H1 (cell line): ENCODE data around the gene DNAJC11.

Experiments
- ASH2L ChIP-seq: fragments of 200-600, 300-600 bp; sonication (generic); IDR thresholded peaks from one replicate; pipeline ENCODE4 v1.7.1; 2017; ENCODE audit warnings: low read length
- BRCA1 ChIP-seq: IDR thresholded peaks from 2 replicates; pipeline ENCODE4 v1.6.1; 2012; ENCODE audit warnings: low read depth, low read length, improper control_type of control experiment
- CHD2 ChIP-seq: IDR thresholded peaks from 2 replicates; pipeline ENCODE4 v1.6.1; 2012; ENCODE audit warnings: low read length, improper control_type of control experiment
- EP300 ChIP-seq, 2 experiments: IDR thresholded peaks; 1 replicate in 1 of 2; 2 replicates in 1 of 2; pipeline ENCODE4 v1.6.1; 2011 to 2012; ENCODE audit warnings: low read depth in 2 of 2, low read length in 2 of 2, mild to moderate bottlenecking in 2 of 2, borderline replicate concordance in 1 of 2, inconsistent platforms in 1 of 2, moderate library complexity in 1 of 2
- EZH2 ChIP-seq: fragments of 200-600 bp; sonication (generic); IDR thresholded peaks from 2 replicates; pipeline ENCODE4 v1.7.1; 2012; ENCODE audit warnings: low read depth, mild to moderate bottlenecking, moderate library complexity, low read length, inconsistent platforms; ENCODE audit not compliant: severe bottlenecking
- HDAC2 ChIP-seq, 2 experiments: fragments of 300-600 bp in 1 of 2; sonication (generic) in 1 of 2; IDR thresholded peaks; 2 replicates each; pipeline ENCODE4 v1.6.1; 2011 to 2012; ENCODE audit warnings: low read depth in 2 of 2, low read length in 2 of 2, mild to moderate bottlenecking in 2 of 2, moderate library complexity in 2 of 2, borderline replicate concordance in 1 of 2, inconsistent platforms in 1 of 2
- NRF1 ChIP-seq: IDR thresholded peaks from 2 replicates; pipeline ENCODE4 v1.6.1; 2011; ENCODE audit warnings: mild to moderate bottlenecking, low read depth, low read length, improper control_type of control experiment
- PHF8 ChIP-seq: fragments of 200-600 bp; sonication (generic); conservative IDR thresholded peaks from 2 replicates; pipeline ENCODE4 v1.7.1; 2012; ENCODE audit warnings: low read depth, mild to moderate bottlenecking, inconsistent platforms, low read length, moderate library complexity
- RFX5 ChIP-seq: IDR thresholded peaks from 2 replicates; pipeline ENCODE4 v1.6.1; 2011; ENCODE audit warnings: low read depth, low read length, improper control_type of control experiment, borderline replicate concordance
- TCF12 ChIP-seq: IDR thresholded peaks from 2 replicates; pipeline ENCODE4 v1.6.1; 2011; ENCODE audit warnings: low read depth, mild to moderate bottlenecking, low read length
- ZNF274 ChIP-seq: IDR thresholded peaks from 2 replicates; pipeline ENCODE4 v1.7.0; 2012; ENCODE audit warnings: low read length, borderline replicate concordance; ENCODE audit errors: extremely low read depth
- TF ChIP-seq, protein P1 (sequence below), 3 experiments: IDR thresholded peaks; 1 replicate in 2 of 3; 2 replicates in 1 of 3; pipeline versions ENCODE4 v1.5.1 to v1.6.1; 2011; ENCODE audit warnings: low read length in 3 of 3, mild to moderate bottlenecking in 3 of 3, inconsistent platforms in 2 of 3, low read depth in 1 of 3, moderate library complexity in 1 of 3; ENCODE audit not compliant: insufficient read depth in 1 of 3; ENCODE audit errors: control extremely low read depth in 1 of 3

DNA sequence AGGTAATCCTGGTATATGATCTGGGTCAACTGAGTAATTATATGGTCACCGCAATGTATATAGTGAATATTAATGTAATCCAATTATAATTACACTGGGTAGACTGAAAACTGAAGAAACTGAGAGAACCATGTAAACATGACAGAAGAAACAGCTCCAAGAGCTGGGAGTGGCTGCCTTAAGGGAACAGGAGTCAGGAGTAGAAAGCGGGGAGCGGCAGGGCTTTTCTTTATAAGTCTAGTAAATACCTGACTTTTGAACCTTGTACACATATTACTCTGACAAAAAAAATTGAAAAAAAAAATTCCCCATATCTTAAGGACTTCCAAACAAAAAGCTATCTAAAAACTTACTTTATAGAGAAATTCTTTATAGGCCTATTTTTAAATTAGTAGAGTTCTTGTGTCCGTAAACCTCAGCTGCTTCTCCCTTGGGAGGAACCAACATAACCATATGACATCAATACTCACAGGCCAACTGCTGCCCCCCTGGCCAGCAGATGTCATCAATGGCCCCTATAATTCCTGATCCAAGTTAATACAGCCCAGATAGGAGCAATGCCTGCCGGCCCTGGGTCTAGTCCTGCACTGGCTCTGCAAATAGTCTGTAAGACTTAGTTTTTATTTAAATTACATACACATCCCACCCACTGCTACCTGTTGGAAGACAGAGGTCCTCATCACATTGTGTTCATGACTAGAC, 43.1 kb downstream of the DNAJC11 start:
- TF ChIP-seq CHD2 (no peak), NRF1 (no peak), ASH2L (no peak), RFX5 (no peak), PHF8 (no peak), HDAC2 (IDR thresholded peaks at IDR 0.05; ENCODE audit: borderline replicate concordance in 1 of 2, low read depth in 2 of 2, low read length in 2 of 2) (no peak), BRCA1 (no peak), TCF12 (no peak), ZNF274 (no peak), EZH2 (no peak), EP300 (IDR thresholded peaks at IDR 0.05; ENCODE audit: borderline replicate concordance in 1 of 2, low read depth in 2 of 2, low read length in 2 of 2) (no peak)
- TF ChIP-seq, protein P1, sequence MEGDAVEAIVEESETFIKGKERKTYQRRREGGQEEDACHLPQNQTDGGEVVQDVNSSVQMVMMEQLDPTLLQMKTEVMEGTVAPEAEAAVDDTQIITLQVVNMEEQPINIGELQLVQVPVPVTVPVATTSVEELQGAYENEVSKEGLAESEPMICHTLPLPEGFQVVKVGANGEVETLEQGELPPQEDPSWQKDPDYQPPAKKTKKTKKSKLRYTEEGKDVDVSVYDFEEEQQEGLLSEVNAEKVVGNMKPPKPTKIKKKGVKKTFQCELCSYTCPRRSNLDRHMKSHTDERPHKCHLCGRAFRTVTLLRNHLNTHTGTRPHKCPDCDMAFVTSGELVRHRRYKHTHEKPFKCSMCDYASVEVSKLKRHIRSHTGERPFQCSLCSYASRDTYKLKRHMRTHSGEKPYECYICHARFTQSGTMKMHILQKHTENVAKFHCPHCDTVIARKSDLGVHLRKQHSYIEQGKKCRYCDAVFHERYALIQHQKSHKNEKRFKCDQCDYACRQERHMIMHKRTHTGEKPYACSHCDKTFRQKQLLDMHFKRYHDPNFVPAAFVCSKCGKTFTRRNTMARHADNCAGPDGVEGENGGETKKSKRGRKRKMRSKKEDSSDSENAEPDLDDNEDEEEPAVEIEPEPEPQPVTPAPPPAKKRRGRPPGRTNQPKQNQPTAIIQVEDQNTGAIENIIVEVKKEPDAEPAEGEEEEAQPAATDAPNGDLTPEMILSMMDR (IDR thresholded peaks at IDR 0.05; ENCODE audit: control extremely low read depth in 1 of 3, insufficient read depth in 1 of 3, low read depth in 1 of 3, low read length in 3 of 3): no peak
